Ishikawa (cell line): ENCODE results near the gene ABLIM2.

ENCODE experiments used
- CEBPB ChIP-seq: IDR thresholded peaks from 2 replicates; pipeline ENCODE4 v1.6.1; 2012
- MAX ChIP-seq: IDR thresholded peaks from 2 replicates; pipeline ENCODE4 v1.6.1; 2012
- TCF12 ChIP-seq: IDR thresholded peaks from 2 replicates; pipeline ENCODE4 v1.6.1; 2012; ENCODE audit warnings: low read depth
- YY1 ChIP-seq: IDR thresholded peaks from 2 replicates; pipeline ENCODE4 v1.6.1; 2012; ENCODE audit warnings: low read depth

- TF ChIP-seq CEBPB = no peak
- TF ChIP-seq TCF12 = no peak
- TF ChIP-seq YY1 = no peak
- TF ChIP-seq MAX = no peak
Observed at GRCh38 chr4:8180310-8181093, 21.9 kb upstream of the ABLIM2 start.
